ENCODE results near the gene SNTA1.
A peak's percentile ranks its signal among the peaks of the same experiment; 100 is the strongest.
"Not testable (repeated sequence)": the region's sequence is repeated elsewhere in the genome, so short reads cannot be mapped to it uniquely, and the experiment has no call there.

Gene SNTA1

DNA sequence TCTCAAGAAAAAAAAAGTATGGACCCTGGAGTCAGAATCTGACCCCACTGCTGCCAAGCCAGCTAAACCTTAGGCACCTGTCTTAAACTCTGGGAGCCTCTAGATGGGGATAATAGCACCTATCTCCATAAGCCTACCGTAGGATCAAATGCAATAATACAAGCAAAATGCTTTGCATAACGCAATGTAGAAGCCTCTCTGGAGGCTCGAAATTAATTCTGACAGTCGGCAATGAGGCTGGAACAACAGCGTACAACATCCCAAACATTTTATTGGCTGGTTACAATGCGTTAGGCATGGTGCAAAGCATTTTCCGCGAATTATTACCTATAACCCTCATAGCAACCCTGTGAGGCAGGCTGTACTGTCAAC lies 42.8 kb downstream of the SNTA1 start:
- Mint-ChIP-seq H3K27me3 (no peaks in the 10 kb centered on the region), H3K4me3 (peak overlapping the region; percentile 90), H3K27ac (peak overlapping the region; percentile 92), H3K4me1 (ENCODE audit: low read depth) (peaks cover 53% of the 10 kb centered on the region), H3K9me3 (no peaks in the 10 kb centered on the region), H3K36me3 (ENCODE audit: low read depth) (peaks cover 15% of the 10 kb centered on the region)

DNA sequence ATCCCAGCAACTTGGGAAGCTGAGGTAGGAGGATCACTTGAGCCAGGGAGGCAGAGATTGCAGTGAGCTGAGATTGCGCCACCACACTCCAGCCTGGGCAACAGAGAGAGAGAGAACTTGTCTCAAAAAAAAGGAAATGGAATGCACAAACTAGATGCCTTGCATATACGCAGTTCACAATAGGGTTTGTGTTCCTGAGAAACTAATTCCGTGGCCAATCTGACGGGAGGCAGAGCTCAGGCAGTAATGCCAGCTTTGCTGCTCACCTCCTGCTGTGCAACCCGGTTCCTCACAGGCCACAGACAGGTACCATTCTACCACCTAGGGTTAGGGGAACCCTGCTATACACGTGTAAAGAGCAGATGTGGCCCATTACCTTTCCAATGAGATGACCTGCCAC lies 43.6 kb downstream of the SNTA1 start:
- peaks cover 16% of the 10 kb centered on the region for H3K36me3 Mint-ChIP-seq (ENCODE audit: low read depth)
- H3K9me3 Mint-ChIP-seq = no peaks in the 10 kb centered on the region
- H3K4me1 Mint-ChIP-seq (ENCODE audit: low read depth) = peaks cover 53% of the 10 kb centered on the region
- no peak overlapping the region for H3K27ac Mint-ChIP-seq
- peak overlapping the region; percentile 90 for H3K4me3 Mint-ChIP-seq
- H3K27me3 Mint-ChIP-seq = no peaks in the 10 kb centered on the region

DNA sequence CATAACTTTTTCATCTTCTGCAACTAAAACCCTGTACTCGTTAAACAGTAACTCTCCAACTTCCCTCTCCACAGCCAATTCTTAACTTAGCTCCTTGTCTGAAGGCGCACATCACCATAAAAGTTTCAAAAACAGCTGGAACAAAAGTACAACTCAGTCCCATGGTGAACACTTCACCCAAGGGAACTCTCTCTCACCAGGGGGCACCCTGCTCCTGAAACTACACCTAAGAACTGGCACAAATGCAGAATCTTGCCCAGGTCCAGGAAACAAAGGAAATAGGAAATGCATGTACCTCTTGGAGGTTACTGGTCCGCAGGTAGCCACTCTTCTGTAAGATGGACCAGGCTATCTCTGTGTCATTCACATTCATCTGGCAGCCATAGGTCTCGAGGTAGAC lies 48.8 kb downstream of the SNTA1 start:
- H3K9me3 Mint-ChIP-seq = no peaks in the 10 kb centered on the region
- H3K27ac Mint-ChIP-seq = no peak overlapping the region
- H3K4me1 Mint-ChIP-seq (ENCODE audit: low read depth) = peaks cover 21% of the 10 kb centered on the region
- H3K27me3 Mint-ChIP-seq = no peaks in the 10 kb centered on the region
- peaks cover 48% of the 10 kb centered on the region for H3K36me3 Mint-ChIP-seq (ENCODE audit: low read depth)
- no peak overlapping the region for H3K4me3 Mint-ChIP-seq

DNA sequence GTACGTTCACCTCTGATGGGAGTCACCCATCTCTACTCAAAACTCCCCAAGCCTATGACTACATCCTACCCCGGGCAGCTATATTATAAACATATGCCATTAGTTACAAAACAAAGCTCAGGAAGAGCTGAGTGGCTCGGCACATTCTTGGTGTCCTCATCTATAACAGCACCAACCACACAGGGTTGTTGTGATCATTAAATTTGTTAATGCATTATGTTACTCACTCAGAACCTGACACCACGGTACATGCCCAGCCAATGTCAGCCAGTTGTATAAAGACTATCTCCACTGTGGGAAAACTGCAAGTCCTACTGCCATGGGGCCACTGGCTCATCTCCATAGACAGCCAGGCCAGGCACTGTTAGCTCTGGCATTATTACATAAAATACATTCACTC lies 50.0 kb downstream of the SNTA1 start:
- Mint-ChIP-seq H3K36me3 (ENCODE audit: low read depth) (peaks cover 51% of the 10 kb centered on the region), H3K4me3 (no peak overlapping the region), H3K27ac (no peak overlapping the region), H3K9me3 (no peaks in the 10 kb centered on the region), H3K27me3 (no peaks in the 10 kb centered on the region), H3K4me1 (ENCODE audit: low read depth) (peaks cover 14% of the 10 kb centered on the region)

DNA sequence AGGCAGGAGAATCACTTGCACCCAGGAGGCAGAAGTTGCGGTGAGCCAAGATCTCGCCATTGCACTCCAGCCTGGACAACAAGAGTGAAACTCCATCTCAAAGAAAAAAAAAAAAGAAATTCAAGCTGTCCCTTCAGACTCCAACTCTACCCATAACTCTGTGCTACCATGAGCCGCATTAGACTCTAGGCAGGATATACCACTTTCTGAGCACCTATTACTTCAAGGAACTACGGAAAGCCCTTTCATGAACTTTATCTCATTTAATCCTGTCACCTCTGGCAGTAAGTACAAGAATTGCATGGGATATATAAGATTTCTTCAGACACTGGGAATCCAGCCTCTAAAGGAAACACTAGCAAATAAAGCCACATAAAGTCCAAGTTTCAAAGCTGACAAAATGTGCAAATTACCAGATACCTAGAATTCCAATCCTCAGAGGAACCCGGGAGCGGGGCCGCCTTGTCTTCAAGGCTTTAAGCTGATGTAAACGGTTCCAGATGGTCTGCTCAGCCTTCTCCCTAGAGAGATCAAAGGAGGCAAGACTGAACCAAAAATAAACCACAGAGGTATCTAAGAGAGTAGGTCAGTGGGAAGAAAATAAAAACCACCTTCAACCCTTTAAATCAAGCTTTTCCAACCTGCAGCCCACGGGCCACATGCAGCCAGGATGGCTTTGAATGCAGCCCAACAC lies 51.7 kb downstream of the SNTA1 start:
- Mint-ChIP-seq H3K27ac (no peak overlapping the region), H3K36me3 (ENCODE audit: low read depth) (peaks cover 59% of the 10 kb centered on the region), H3K4me1 (ENCODE audit: low read depth) (peaks cover 2% of the 10 kb centered on the region)

DNA sequence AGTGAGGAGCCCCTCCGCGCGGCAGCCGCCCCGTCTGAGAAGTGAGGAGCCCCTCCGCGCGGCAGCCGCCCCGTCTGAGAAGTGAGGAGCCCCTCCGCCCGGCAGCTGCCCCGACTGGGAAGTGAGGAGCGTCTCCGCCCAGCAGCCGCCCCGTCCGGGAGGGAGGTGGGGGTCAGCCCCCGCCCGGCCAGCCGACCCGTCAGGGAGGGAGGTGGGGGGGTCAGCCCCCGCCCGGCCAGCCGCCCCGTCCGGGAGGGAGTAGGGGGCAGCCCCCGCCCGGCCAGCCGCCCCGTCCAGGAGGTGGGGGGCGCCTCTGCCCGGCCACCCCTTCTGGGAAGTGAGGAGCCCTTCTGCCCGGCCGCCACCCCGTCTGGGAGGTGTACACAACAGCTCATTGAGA lies 54.2 kb downstream of the SNTA1 start:
- peaks cover 63% of the 10 kb centered on the region for H3K36me3 Mint-ChIP-seq (ENCODE audit: low read depth)
- not testable (repeated sequence) for H3K4me1 Mint-ChIP-seq (ENCODE audit: low read depth); H3K4me3 Mint-ChIP-seq; H3K27me3 Mint-ChIP-seq; H3K9me3 Mint-ChIP-seq; H3K27ac Mint-ChIP-seq

More for the DNA sequence above, 51.7 kb downstream of the SNTA1 start:
- Mint-ChIP-seq H3K9me3 (no peaks in the 10 kb centered on the region), H3K4me3 (no peak overlapping the region), H3K27me3 (no peaks in the 10 kb centered on the region)

DNA sequence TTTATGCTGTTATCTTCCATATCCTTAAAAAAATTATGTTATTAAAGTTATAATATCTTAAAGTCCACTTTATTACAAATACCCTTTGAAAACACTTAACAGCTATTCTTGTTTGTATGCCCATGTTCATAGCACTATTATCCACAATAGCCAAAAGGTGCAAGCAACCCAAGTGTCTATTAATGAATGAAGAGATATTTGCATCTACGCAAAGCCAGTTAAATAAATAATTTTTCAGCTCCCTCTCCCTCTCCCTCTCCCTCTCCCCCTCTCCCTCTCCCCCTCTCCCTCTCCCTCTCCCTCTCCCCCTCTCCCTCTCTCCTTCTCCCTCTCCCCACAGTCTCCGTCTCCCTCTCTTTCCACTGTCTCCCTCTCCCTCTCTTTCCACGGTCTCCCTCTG lies 55.3 kb downstream of the SNTA1 start:
- no peak overlapping the region for H3K27ac Mint-ChIP-seq
- no peaks in the 10 kb centered on the region for H3K27me3 Mint-ChIP-seq
- no peaks in the 10 kb centered on the region for H3K4me1 Mint-ChIP-seq (ENCODE audit: low read depth)
- peaks cover 59% of the 10 kb centered on the region for H3K36me3 Mint-ChIP-seq (ENCODE audit: low read depth)
- no peak overlapping the region for H3K4me3 Mint-ChIP-seq
- no peaks in the 10 kb centered on the region for H3K9me3 Mint-ChIP-seq

DNA sequence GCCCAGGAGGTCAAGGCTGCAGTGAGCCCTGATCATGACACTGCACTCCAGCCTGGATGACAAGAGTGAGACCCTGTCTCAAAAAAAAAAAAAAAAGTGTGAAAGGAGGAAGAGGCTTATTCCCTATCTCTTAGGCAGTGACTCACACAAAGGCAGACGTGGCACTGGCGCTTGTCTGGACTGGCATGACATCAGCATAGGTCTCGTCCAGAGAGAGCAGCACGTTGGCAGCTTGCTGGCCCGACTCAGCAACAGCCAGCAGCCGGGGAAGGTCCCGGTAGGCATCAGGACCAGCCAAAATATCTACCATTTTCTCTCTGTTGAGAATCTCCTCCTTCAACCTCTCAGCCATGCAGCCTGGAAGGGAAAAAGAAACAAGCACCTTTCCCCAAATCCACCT lies 56.4 kb downstream of the SNTA1 start:
- Mint-ChIP-seq H3K9me3 (no peaks in the 10 kb centered on the region), H3K4me1 (ENCODE audit: low read depth) (no peaks in the 10 kb centered on the region), H3K27me3 (no peaks in the 10 kb centered on the region), H3K36me3 (ENCODE audit: low read depth) (peaks cover 53% of the 10 kb centered on the region), H3K4me3 (no peak overlapping the region), H3K27ac (no peak overlapping the region)

DNA sequence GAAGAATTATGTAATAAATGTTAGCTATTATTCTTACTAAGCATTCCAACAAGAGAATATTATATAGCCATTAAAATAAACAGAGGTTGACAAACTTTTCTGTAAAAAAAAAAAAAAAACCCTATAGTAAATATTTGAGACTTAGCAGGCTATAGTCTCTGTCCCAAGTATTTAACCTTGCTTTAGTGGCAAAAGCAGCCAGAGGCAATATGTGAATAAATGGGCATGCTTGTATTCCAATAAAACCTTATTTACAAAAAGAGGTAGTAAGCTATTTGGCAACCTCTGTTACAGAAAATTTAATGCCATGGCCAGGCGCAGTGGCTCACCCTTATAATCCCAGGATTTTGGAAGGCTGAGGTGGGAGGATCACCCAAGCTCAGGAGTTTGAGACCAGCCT lies 56.9 kb downstream of the SNTA1 start:
- Mint-ChIP-seq H3K9me3 (no peaks in the 10 kb centered on the region), H3K36me3 (ENCODE audit: low read depth) (peaks cover 51% of the 10 kb centered on the region), H3K27ac (no peak overlapping the region), H3K4me3 (no peak overlapping the region), H3K4me1 (ENCODE audit: low read depth) (no peaks in the 10 kb centered on the region), H3K27me3 (no peaks in the 10 kb centered on the region)

DNA sequence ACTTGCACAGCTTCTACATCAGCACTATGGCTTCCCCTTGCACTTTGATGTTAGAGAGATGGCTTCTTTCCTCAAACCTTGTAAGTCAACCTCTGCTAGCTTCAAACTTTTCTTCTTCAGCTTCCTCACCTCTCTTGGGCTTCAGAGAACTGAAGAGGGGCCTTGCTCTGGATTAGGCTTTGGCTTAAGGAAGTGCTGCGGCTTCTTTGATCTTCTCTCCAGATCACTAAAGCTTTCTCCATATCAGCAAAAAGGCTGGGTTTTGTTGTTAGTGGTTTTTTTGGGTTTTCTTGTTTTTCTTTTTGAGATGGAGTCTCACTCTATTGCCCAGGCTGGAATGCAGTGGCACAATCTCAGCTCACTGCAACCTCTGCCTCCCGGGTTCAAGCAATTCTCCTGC lies 66.2 kb downstream of the SNTA1 start:
- Mint-ChIP-seq H3K4me1 (ENCODE audit: low read depth) (peaks cover 3% of the 10 kb centered on the region), H3K27ac (no peak overlapping the region), H3K4me3 (no peak overlapping the region), H3K36me3 (ENCODE audit: low read depth) (peaks cover 69% of the 10 kb centered on the region), H3K27me3 (no peaks in the 10 kb centered on the region), H3K9me3 (no peaks in the 10 kb centered on the region)

DNA sequence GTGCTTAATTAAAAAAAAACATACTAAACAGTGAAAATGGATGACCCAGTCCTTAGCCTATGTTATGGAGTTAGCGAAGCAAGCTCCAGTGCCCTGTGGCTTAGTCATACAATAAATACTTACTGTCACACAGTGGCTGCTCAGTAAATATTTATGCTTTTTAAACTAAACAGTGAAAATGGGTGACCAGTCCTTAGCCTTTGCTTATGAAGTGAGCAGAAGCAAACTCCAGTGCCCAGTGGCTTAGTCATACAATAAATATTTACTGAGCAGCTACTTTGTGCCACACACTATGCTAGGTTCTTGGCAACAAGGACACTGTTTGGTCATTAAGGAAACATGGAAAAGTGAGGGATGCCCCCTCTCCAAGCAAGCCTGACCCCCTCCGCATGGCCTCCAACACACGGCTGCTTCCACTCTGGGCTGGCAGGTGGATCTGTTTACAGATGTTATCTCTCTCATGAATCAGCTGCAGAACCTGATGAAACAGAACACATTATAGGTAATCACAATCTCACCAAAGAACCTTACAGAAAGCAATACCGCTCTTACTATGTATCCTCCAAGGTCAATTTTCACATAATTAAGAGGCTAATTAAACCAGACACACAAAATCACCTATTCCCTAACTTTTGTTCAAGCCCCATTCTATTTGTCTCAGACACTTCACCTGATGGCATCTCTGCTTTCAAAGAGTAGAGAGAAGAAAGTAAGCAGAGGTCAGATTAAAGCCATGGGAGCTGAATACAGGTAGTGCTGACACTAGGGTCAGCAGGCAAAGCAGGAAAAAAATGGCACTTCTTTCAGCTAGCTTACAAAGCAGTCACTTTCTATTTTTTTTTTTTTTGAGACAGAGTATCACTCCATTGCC lies 69.6 kb downstream of the SNTA1 start:
- Mint-ChIP-seq H3K27me3 (no peaks in the 10 kb centered on the region), H3K4me1 (ENCODE audit: low read depth) (peaks cover 17% of the 10 kb centered on the region), H3K27ac (no peak overlapping the region), H3K4me3 (no peak overlapping the region), H3K36me3 (ENCODE audit: low read depth) (peaks cover 65% of the 10 kb centered on the region), H3K9me3 (no peaks in the 10 kb centered on the region)

DNA sequence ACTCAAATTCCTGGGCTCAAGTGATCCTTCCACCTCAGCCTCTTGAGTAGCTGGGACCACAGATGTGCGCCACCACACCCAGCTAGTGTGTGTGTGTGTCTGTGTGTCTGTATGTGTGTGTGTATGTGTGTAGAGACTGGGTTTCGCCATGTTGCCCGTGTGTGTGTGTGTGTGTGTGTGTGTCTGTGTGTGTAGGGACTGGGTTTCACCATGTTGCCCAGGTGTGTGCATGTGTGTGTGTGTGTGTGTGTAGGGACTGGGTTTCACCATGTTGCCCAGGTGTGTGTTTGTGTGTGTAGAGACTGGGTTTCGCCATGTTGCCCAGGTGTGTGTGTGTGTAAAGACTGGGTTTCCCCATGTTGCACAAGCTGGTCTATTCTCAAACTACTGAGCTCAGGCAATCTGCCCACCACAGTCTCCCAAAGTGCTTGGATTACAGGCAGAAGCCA lies 70.5 kb downstream of the SNTA1 start:
- Mint-ChIP-seq H3K27me3 (no peaks in the 10 kb centered on the region), H3K4me1 (ENCODE audit: low read depth) (peaks cover 17% of the 10 kb centered on the region), H3K4me3 (no peak overlapping the region), H3K36me3 (ENCODE audit: low read depth) (peaks cover 56% of the 10 kb centered on the region), H3K9me3 (no peaks in the 10 kb centered on the region), H3K27ac (no peak overlapping the region)

DNA sequence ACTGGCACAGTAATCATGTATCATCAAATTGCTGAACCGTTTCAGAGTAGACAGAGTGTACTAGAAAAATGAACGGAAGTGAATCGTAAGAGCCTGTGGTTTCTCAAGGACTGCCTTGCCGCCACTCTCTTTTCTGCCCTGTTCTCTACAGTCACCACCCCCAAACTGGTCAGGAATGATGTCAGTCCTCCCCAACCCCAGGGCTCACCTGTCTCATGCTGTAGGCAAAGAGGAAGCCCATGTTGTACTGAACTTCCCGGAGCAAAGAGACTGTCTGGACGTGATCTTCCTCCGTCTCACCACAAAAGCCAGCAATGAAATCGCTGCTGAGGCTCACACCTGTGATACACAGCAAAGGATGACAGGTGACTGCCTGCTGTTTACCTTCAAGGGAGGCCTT lies 73.3 kb downstream of the SNTA1 start:
- Mint-ChIP-seq H3K9me3 (no peaks in the 10 kb centered on the region), H3K27ac (peak overlapping the region; percentile 47), H3K4me1 (ENCODE audit: low read depth) (peaks cover 17% of the 10 kb centered on the region), H3K27me3 (no peaks in the 10 kb centered on the region), H3K4me3 (no peak overlapping the region), H3K36me3 (ENCODE audit: low read depth) (peaks cover 65% of the 10 kb centered on the region)

DNA sequence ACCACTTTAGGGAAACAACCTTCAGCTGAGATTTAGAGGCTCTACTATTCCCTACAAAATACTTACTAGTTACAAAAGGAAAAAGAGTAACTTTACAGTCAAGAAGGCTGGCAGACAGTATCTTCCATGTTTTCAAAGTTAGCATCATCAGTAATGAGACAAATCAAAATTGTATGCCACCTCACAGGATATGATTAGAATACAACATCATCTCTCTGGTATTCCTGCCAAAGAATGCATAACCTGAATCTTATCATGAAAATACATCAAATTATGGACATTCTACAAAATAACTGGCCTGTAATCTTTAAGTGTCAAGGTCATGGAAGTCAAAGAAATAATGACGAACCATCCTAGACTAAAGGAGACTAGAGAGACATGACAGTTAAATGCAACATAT lies 80.7 kb downstream of the SNTA1 start:
- peaks cover 72% of the 10 kb centered on the region for H3K36me3 Mint-ChIP-seq (ENCODE audit: low read depth)
- no peaks in the 10 kb centered on the region for H3K9me3 Mint-ChIP-seq
- H3K4me1 Mint-ChIP-seq (ENCODE audit: low read depth) = no peaks in the 10 kb centered on the region
- H3K27ac Mint-ChIP-seq = no peak overlapping the region
- H3K27me3 Mint-ChIP-seq = no peaks in the 10 kb centered on the region
- H3K4me3 Mint-ChIP-seq = no peak overlapping the region

DNA sequence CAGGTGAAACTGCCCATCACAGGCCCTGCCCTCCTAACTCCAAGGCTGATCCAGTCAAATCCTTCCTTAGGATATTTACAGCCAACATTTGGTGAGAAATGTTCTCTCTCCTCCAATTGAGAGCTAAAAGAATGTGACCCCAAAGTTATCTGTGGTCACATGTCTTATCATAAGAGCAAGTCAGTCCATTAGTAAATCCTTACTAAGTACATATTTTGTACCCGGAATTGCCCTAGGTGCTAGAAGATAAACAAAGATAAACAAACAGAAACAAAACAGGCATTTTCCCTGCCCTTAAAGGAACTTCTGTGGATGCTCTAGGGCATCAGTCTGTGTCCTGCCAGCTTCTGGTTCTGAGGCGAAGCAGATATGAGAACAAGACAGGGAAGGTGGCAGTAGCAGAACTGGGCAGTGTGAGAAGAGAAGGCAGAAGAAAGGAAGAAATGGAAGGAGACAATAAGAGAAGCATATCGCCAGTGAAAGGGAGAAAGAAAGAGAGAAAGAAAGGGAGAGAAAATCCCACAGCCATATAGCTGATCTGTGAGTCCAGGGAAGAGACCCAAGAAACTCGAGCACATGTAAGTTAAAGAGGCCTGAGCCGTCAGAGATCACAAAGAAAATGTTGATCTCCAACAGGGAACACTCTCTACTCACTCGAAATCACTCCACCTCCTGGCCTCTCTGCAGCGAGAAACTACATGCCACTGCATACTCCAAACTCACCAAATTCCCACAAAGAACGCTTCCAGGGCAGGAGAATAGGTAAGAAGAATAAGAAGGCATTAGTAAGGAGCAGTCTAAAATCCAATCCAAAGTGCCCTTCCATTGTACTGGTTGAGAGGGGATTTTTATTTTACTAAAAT lies 83.9 kb downstream of the SNTA1 start:
- H3K4me1 Mint-ChIP-seq (ENCODE audit: low read depth) = no peaks in the 10 kb centered on the region
- peaks cover 61% of the 10 kb centered on the region for H3K36me3 Mint-ChIP-seq (ENCODE audit: low read depth)
- no peak overlapping the region for H3K27ac Mint-ChIP-seq

More for the DNA sequence above, 83.9 kb downstream of the SNTA1 start:
- H3K27me3 Mint-ChIP-seq = no peaks in the 10 kb centered on the region
- no peak overlapping the region for H3K4me3 Mint-ChIP-seq
- no peaks in the 10 kb centered on the region for H3K9me3 Mint-ChIP-seq
